Measurements from ENCODE around the gene TRDN. TPM values are rescaled to one million over a fixed set of nuclear protein-coding genes. Genes with fewer than 3 reads are reported as not detected.
"Not testable (repeated sequence)": the region's sequence is repeated elsewhere in the genome, so short reads cannot be mapped to it uniquely, and the experiment has no call there.

The TRDN gene
- total and polyA plus RNA-seq, 10 donors, result 0.03 to 0.20 (median 0.10) TPM; not detected in 7

DNA sequence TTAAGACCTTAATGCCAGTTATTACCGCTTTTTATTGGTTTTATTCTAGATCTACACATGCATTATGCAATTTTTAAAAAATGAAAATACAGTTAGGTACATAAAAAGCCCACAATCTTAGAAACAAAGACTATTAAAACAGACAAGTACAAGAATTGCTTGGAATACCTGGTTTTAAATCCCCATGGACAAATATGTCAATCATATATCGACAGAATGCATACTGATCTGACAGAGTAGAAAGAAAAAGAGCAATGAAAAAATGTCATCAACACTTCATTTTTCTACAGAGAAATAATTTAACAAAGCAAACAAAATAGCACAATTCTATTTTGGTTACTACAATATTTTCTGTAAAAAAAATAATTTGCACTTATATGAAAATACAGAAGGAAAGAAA, 139.7 kb downstream of the TRDN start:
- TF ChIP-seq CTCF (IDR thresholded peaks at IDR 0.05 in 8 of 11, conservative IDR thresholded peaks at IDR 0.05 in 3 of 11) (no peak), POLR2AphosphoS5 (IDR thresholded peaks at IDR 0.05) (no peak), POLR2A (IDR thresholded peaks at IDR 0.05) (no peak)
- WGBS, 5 donors, result 87 to 99% (median 94%) methylated on average over 2 of the region's 2 CpGs

GRCh38 chr6:123489589-123489988, 147.2 kb downstream of the TRDN start:
- H3K27me3 ChIP-seq (replicated peaks in 1 of 7), result no peaks in the 10 kb centered on the region
- no peak for TF ChIP-seq CTCF (IDR thresholded peaks at IDR 0.05 in 8 of 11, conservative IDR thresholded peaks at IDR 0.05 in 3 of 11)
- no peak for TF ChIP-seq POLR2A (IDR thresholded peaks at IDR 0.05)
- TF ChIP-seq POLR2AphosphoS5 (IDR thresholded peaks at IDR 0.05), result no peak
- no peaks in the 10 kb centered on the region for H3K9me3 ChIP-seq
- intact Hi-C loops (cut with DNase I; ENCODE audit: low total_unique reads), result no loop called here
- no peak overlapping the region for H3K27ac ChIP-seq
- WGBS, 5 donors, result 50 to 77% (median 68%) methylated on average over 1 of the region's 1 CpG
- H3K36me3 ChIP-seq, result no peaks in the 10 kb centered on the region
- H3K4me1 ChIP-seq, result no peaks in the 10 kb centered on the region
- no peak for DNase-seq
- no peak overlapping the region for H3K4me3 ChIP-seq

More for the DNA sequence above, 139.7 kb downstream of the TRDN start:
- DNase-seq, result no peak
- no peaks in the 10 kb centered on the region for H3K9me3 ChIP-seq
- H3K36me3 ChIP-seq, result no peaks in the 10 kb centered on the region
- no peak overlapping the region for H3K27ac ChIP-seq
- H3K4me3 ChIP-seq, result no peak overlapping the region
- H3K4me1 ChIP-seq, result no peaks in the 10 kb centered on the region
- intact Hi-C loops (cut with DNase I; ENCODE audit: low total_unique reads), result no loop called here
- H3K27me3 ChIP-seq (replicated peaks in 1 of 7), result no peaks in the 10 kb centered on the region

GRCh38 chr6:123480986-123481385, 155.8 kb downstream of the TRDN start:
- no peak for DNase-seq
- Histone ChIP-seq H3K27me3 (replicated peaks in 1 of 7) (no peaks in the 10 kb centered on the region), H3K4me1 (no peaks in the 10 kb centered on the region), H3K27ac (no peak overlapping the region), H3K36me3 (no peaks in the 10 kb centered on the region), H3K9me3 (no peaks in the 10 kb centered on the region), H3K4me3 (no peak overlapping the region)
- intact Hi-C loops (cut with DNase I; ENCODE audit: low total_unique reads), result no loop called here
- no peak for TF ChIP-seq POLR2A (IDR thresholded peaks at IDR 0.05)
- no peak for TF ChIP-seq CTCF (IDR thresholded peaks at IDR 0.05 in 8 of 11, conservative IDR thresholded peaks at IDR 0.05 in 3 of 11)
- TF ChIP-seq POLR2AphosphoS5 (IDR thresholded peaks at IDR 0.05), result no peak
- WGBS, 5 donors, result 48 to 69% (median 51%) methylated on average over 1 of the region's 1 CpG

GRCh38 chr6:123472025-123472702, 164.6 kb downstream of the TRDN start:
- WGBS, 5 donors, result 87 to 96% (median 91%) methylated on average over 24 to 29 of the region's 29 CpGs
- H3K27ac ChIP-seq; H3K27me3 ChIP-seq (replicated peaks in 1 of 7); H3K36me3 ChIP-seq; DNase-seq; intact Hi-C loops (cut with DNase I; ENCODE audit: low total_unique reads); H3K4me1 ChIP-seq; H3K9me3 ChIP-seq; H3K4me3 ChIP-seq: not testable (repeated sequence)
